ENCODE data around the gene CENPW. TPM values are rescaled to one million over a fixed set of nuclear protein-coding genes. Genes with fewer than 3 reads are reported as not detected.

The CENPW gene
- total RNA-seq, 1 donor from 2014 or later = 13.0 TPM

DNA sequence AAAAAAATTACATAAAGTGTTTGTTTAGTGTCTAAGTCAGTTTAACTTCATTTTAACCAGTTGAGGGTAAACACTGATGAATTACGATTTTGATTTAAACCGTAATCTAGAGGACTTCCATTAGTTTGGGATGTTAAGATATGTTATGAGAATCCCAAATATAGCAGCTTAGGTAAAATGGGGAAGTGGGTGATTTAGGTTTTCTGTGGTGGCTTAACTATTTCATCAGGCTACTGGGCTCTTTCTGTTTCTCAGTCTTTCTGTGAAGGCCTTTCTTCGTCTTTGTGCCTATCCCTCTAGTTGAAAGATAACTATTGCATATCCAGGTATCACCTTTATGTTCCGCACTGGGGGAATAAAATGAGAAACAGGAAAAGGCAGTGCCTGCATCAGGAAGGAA lies 27.9 kb downstream of the CENPW start:
- Mint-ChIP-seq H3K4me1 (ENCODE audit: low read depth, unreplicated experiment) (no peaks in the 10 kb centered on the region), H3K36me3 (ENCODE audit: unreplicated experiment) (no peaks in the 10 kb centered on the region), H3K4me3 (ENCODE audit: unreplicated experiment) (no peak overlapping the region), H3K27ac (ENCODE audit: unreplicated experiment) (no peak overlapping the region), H3K9me3 (ENCODE audit: unreplicated experiment) (no peaks in the 10 kb centered on the region), H3K27me3 (ENCODE audit: unreplicated experiment) (no peaks in the 10 kb centered on the region)
- no peak for DNase-seq
- TF ChIP-seq, protein P1, sequence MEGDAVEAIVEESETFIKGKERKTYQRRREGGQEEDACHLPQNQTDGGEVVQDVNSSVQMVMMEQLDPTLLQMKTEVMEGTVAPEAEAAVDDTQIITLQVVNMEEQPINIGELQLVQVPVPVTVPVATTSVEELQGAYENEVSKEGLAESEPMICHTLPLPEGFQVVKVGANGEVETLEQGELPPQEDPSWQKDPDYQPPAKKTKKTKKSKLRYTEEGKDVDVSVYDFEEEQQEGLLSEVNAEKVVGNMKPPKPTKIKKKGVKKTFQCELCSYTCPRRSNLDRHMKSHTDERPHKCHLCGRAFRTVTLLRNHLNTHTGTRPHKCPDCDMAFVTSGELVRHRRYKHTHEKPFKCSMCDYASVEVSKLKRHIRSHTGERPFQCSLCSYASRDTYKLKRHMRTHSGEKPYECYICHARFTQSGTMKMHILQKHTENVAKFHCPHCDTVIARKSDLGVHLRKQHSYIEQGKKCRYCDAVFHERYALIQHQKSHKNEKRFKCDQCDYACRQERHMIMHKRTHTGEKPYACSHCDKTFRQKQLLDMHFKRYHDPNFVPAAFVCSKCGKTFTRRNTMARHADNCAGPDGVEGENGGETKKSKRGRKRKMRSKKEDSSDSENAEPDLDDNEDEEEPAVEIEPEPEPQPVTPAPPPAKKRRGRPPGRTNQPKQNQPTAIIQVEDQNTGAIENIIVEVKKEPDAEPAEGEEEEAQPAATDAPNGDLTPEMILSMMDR (IDR thresholded peaks at IDR 0.05; ENCODE audit: partially characterized antibody, unreplicated experiment) = no peak

DNA sequence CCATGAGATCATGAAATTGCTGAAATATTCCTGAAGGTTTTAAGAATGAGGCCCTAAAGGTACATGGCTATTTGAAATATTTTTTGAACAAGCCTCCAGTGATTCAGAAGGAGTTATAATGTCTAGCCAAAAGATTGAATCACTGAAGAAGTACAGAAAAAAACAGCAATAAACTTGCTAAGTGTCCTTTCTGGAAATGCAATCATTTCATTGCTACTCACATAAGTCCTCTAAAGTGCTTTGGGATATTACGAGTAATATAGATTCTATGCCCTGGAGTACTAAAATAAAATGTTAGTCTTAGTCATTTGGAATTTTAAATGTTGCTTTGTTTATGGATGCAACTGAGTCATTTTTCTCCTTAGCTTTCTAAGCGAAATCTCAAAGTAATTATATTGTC lies 32.7 kb downstream of the CENPW start:
- no peaks in the 10 kb centered on the region for H3K27me3 Mint-ChIP-seq (ENCODE audit: unreplicated experiment)
- no peak overlapping the region for H3K27ac Mint-ChIP-seq (ENCODE audit: unreplicated experiment)
- DNase-seq = no peak
- H3K4me1 Mint-ChIP-seq (ENCODE audit: low read depth, unreplicated experiment) = no peaks in the 10 kb centered on the region
- no peaks in the 10 kb centered on the region for H3K36me3 Mint-ChIP-seq (ENCODE audit: unreplicated experiment)
- no peaks in the 10 kb centered on the region for H3K9me3 Mint-ChIP-seq (ENCODE audit: unreplicated experiment)
- TF ChIP-seq, protein P1 (IDR thresholded peaks at IDR 0.05; ENCODE audit: partially characterized antibody, unreplicated experiment) = no peak
- no peak overlapping the region for H3K4me3 Mint-ChIP-seq (ENCODE audit: unreplicated experiment)

DNA sequence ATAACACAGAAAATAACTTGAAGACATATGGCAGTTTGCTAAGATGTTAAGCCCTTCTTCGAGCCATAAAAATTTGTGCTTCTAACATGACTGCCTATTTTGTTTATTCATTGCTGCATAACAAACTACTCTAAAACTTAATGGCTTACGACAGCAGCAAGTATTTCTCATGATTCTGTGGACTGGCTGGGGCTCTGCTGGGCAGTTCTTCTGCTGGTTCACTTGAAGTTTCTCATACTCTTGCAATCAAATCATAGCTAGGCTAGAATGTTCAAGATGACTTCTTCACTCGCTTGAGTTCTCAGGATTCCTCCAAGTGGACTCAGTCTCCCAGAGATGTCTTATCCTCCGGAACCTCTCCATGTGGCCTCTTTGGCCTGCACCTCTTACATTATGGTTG lies 33.4 kb downstream of the CENPW start:
- DNase-seq = no peak
- no peak overlapping the region for H3K4me3 Mint-ChIP-seq (ENCODE audit: unreplicated experiment)
- TF ChIP-seq, protein P1 (IDR thresholded peaks at IDR 0.05; ENCODE audit: partially characterized antibody, unreplicated experiment) = no peak
- H3K27me3 Mint-ChIP-seq (ENCODE audit: unreplicated experiment) = no peaks in the 10 kb centered on the region
- H3K9me3 Mint-ChIP-seq (ENCODE audit: unreplicated experiment) = no peaks in the 10 kb centered on the region
- no peaks in the 10 kb centered on the region for H3K4me1 Mint-ChIP-seq (ENCODE audit: low read depth, unreplicated experiment)
- no peaks in the 10 kb centered on the region for H3K36me3 Mint-ChIP-seq (ENCODE audit: unreplicated experiment)
- H3K27ac Mint-ChIP-seq (ENCODE audit: unreplicated experiment) = no peak overlapping the region

DNA sequence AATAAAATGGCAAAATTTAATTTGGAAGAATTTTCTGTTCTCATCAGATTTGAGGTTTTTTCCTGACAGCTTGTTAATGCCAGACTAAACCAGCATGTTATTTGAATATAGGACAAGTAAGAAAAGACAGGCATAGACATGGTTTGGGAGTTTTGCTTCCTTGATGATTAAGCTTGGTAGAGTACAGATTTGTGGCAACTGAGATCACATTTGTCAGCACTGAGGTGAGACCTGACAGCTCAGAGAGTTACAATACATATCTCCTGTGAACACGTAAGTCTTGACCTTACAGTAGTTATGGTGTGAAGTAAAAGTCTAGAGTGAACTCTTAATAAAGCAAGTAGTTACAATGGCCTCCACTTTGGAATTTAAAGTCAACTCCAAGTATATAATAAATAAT lies 34.5 kb downstream of the CENPW start:
- TF ChIP-seq, protein P1 (IDR thresholded peaks at IDR 0.05; ENCODE audit: partially characterized antibody, unreplicated experiment) = no peak
- no peaks in the 10 kb centered on the region for H3K36me3 Mint-ChIP-seq (ENCODE audit: unreplicated experiment)
- no peak overlapping the region for H3K27ac Mint-ChIP-seq (ENCODE audit: unreplicated experiment)

DNA sequence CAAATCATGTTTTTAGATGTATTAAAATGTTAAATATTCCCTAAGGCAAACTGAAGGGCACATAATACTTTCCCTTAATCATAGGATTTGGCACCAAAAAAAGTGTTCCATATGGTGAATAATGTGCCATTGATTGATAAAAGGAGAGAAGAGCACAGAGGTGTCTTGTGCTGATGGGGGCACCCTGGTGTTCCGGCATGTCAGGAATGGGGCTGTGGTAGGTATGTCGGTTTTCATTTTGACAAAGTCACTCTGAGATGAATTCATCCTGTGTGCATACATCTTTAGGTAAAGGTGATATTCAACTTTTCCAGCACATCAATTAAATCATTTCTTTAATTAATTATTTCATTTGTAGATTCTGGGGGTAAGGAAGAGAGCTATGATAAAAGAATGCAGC lies 36.8 kb downstream of the CENPW start:
- no peaks in the 10 kb centered on the region for H3K4me1 Mint-ChIP-seq (ENCODE audit: low read depth, unreplicated experiment)

More for the DNA sequence above, 34.5 kb downstream of the CENPW start:
- no peaks in the 10 kb centered on the region for H3K9me3 Mint-ChIP-seq (ENCODE audit: unreplicated experiment)
- H3K27me3 Mint-ChIP-seq (ENCODE audit: unreplicated experiment) = no peaks in the 10 kb centered on the region
- no peak overlapping the region for H3K4me3 Mint-ChIP-seq (ENCODE audit: unreplicated experiment)
- H3K4me1 Mint-ChIP-seq (ENCODE audit: low read depth, unreplicated experiment) = no peaks in the 10 kb centered on the region
- no peak for DNase-seq

More for the DNA sequence above, 36.8 kb downstream of the CENPW start:
- DNase-seq = no peak
- H3K9me3 Mint-ChIP-seq (ENCODE audit: unreplicated experiment) = peaks cover 2% of the 10 kb centered on the region
- H3K27me3 Mint-ChIP-seq (ENCODE audit: unreplicated experiment) = peaks cover 2% of the 10 kb centered on the region
- peaks cover 9% of the 10 kb centered on the region for H3K36me3 Mint-ChIP-seq (ENCODE audit: unreplicated experiment)
- H3K4me3 Mint-ChIP-seq (ENCODE audit: unreplicated experiment) = no peak overlapping the region
- H3K27ac Mint-ChIP-seq (ENCODE audit: unreplicated experiment) = no peak overlapping the region
- TF ChIP-seq, protein P1 (IDR thresholded peaks at IDR 0.05; ENCODE audit: partially characterized antibody, unreplicated experiment) = no peak
